IPS-18a (cell line): ENCODE data around the gene TAF4B.

Experiments
- H3K27ac ChIP-seq: one replicate; pipeline ENCODE4 v1.5.1; 2013; ENCODE audit warnings: low read length
- H3K27me3 ChIP-seq: one replicate; pipeline ENCODE4 v1.6.1; 2013; ENCODE audit warnings: mild to moderate bottlenecking, low read length; ENCODE audit not compliant: control insufficient read depth, insufficient read depth
- H3K36me3 ChIP-seq: one replicate; pipeline ENCODE4 v1.6.1; 2013; ENCODE audit warnings: low read depth, low read length; ENCODE audit not compliant: control insufficient read depth
- H3K4me1 ChIP-seq: one replicate; pipeline ENCODE4 v1.6.1; 2013; ENCODE audit warnings: low read depth, low read length; ENCODE audit not compliant: control insufficient read depth
- H3K4me3 ChIP-seq: one replicate; pipeline ENCODE4 v1.5.1; 2013; ENCODE audit warnings: low read length
- H3K9ac ChIP-seq: one replicate; pipeline ENCODE4 v1.6.1; 2013; ENCODE audit warnings: mild to moderate bottlenecking, low read length, moderate library complexity
- H3K9me3 ChIP-seq: one replicate; pipeline ENCODE4 v1.6.1; 2013; ENCODE audit warnings: low read depth, low read length; ENCODE audit not compliant: control insufficient read depth

The TAF4B gene

DNA sequence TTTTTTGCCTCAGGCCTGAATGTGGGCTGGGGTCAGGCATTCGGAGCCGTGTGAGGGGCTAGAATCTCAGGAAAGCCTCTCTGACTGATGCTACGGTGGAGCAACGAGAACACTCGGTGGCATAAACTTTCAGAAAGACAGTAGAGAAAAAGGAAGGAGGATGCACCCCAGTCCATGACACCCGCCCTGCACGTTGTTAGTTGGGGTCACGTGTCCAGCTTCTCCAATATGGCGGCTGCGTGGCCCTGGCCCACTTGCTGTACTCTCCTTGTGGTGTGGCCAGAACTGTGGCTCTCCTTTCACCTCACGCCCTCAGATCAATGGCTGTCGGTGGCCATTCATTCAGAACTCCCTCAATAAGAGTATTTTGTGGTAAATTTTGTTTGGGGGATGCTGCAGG lies 190.9 kb downstream of the TAF4B start:
- Histone ChIP-seq H3K27ac (no peak overlapping the region), H3K27me3 (no peaks in the 10 kb centered on the region), H3K36me3 (no peaks in the 10 kb centered on the region), H3K9ac (no peak overlapping the region), H3K4me3 (no peak overlapping the region), H3K4me1 (peaks cover 24% of the 10 kb centered on the region), H3K9me3 (no peaks in the 10 kb centered on the region)

DNA sequence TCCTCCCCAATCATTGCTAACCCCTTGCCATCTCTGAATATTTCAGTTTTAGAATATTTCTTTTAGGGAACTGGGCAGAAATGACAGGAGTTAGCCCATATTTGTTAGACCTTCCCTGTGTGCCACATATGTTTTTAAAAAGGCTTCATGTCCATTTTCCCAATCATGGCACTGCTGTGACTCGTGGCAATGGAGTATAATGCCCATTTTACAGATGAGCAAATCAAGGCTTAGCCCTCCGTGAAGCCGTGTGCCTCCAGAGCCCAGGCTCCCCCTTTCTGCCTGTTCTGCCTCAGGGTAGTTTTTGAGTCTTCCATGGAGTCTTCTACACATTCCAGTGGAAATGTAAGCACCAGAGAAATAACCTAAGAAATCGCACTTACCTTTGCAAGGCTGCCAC lies 192.0 kb downstream of the TAF4B start:
- H3K36me3 ChIP-seq = no peaks in the 10 kb centered on the region
- no peak overlapping the region for H3K4me3 ChIP-seq
- peaks cover 24% of the 10 kb centered on the region for H3K4me1 ChIP-seq
- H3K27me3 ChIP-seq = no peaks in the 10 kb centered on the region
- H3K9ac ChIP-seq = no peak overlapping the region
- no peak overlapping the region for H3K27ac ChIP-seq
- H3K9me3 ChIP-seq = no peaks in the 10 kb centered on the region

DNA sequence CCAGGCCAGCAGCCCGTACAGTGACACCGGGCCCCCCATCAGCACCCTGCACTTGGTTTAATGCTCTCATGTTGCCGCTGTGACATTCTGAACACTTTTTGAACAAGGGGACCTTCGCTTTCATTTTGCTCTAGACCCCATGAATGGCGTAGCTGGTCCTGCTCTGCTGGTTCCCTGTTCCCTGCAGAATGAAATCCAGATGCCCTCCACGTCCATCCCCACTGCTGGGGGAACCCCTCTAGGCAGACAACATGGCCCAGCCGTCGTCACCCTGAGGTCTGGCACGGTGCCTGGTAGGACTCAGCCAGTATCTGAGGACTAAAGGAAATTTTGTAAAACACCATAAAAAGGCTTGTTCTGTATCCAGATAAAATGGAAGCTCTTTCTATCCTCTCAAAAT lies 193.5 kb downstream of the TAF4B start:
- H3K4me3 ChIP-seq = no peak overlapping the region
- no peak overlapping the region for H3K27ac ChIP-seq
- peaks cover 14% of the 10 kb centered on the region for H3K4me1 ChIP-seq
- H3K9ac ChIP-seq = no peak overlapping the region
- no peaks in the 10 kb centered on the region for H3K9me3 ChIP-seq
- no peaks in the 10 kb centered on the region for H3K36me3 ChIP-seq
- H3K27me3 ChIP-seq = no peaks in the 10 kb centered on the region

DNA sequence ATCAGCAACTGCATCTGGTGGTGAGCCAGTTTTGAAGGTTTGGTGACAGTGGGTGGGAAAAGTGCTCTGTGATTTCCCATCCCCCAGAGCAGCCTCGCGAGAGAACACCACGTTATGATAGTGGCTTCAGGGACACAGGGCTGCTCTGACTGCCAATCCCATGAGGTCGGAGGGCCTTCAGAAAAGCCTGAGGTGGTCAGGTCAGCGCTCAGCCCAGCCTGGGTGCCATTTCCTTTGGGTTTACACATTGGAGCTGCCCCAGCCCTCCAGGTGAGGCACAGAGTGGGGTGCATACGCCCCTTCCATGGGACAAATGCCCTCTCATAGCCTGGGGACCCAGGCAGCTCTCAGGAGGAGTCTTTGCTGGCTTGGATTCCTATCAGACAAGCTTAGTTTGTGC lies 195.3 kb downstream of the TAF4B start:
- Histone ChIP-seq H3K36me3 (no peaks in the 10 kb centered on the region), H3K4me3 (no peak overlapping the region), H3K4me1 (no peaks in the 10 kb centered on the region), H3K9ac (no peak overlapping the region), H3K27ac (no peak overlapping the region), H3K9me3 (no peaks in the 10 kb centered on the region), H3K27me3 (no peaks in the 10 kb centered on the region)

DNA sequence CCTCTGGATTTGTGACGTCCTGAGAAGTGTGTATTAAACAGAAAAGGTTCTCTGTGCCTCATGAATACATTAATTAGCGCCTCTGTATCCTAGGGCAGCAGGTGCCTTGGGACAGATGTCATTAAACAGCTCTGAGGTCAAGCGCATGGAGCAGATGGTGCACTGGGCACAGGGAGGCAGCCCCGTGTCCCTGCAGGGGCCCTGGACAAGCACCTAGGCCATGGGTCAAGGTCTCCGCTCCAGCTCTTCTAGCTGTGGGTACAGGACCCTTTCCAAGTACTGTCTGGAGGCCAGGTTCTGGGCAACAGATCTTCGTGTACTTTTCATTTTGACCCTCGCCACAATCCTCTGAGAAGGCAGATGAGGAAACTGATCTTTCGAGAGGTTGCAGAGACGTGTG lies 195.7 kb downstream of the TAF4B start:
- Histone ChIP-seq H3K27me3 (no peaks in the 10 kb centered on the region), H3K4me3 (no peak overlapping the region), H3K4me1 (no peaks in the 10 kb centered on the region), H3K36me3 (no peaks in the 10 kb centered on the region), H3K9ac (no peak overlapping the region), H3K27ac (no peak overlapping the region), H3K9me3 (no peaks in the 10 kb centered on the region)

DNA sequence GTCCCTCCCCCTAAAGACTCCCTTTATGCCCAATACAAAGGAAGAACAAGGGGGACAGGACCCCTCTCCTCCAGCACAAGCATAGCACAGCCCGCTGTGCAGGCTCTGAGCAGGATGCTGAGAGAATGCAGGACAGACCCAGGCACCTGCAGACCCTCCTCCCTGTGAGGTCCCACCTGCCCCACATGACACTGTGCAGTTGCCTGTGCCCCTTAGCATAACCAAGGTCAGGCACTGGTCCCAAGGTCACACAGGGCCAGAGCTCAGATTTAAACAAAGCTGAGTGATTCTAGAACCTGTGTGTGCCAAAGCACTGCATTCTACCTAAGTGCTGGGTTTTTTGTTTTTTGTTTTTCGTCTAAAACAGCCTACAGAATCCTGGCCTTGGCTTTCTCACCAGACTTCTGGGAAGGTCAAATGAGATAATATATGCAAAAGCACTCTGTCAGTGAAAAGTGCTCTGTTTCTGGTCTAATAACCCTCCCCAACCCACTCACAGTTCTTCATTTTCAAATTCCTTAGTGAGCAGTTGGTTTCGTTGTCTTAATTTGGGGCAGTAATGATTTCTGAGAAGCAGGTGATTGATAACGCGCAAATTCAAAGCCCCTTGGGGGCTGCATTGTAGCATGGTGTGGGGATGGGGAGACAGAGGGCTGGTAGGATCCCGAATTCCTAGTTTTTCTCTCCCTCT lies 196.4 kb downstream of the TAF4B start:
- H3K27me3 ChIP-seq = no peaks in the 10 kb centered on the region
- no peak overlapping the region for H3K27ac ChIP-seq

DNA sequence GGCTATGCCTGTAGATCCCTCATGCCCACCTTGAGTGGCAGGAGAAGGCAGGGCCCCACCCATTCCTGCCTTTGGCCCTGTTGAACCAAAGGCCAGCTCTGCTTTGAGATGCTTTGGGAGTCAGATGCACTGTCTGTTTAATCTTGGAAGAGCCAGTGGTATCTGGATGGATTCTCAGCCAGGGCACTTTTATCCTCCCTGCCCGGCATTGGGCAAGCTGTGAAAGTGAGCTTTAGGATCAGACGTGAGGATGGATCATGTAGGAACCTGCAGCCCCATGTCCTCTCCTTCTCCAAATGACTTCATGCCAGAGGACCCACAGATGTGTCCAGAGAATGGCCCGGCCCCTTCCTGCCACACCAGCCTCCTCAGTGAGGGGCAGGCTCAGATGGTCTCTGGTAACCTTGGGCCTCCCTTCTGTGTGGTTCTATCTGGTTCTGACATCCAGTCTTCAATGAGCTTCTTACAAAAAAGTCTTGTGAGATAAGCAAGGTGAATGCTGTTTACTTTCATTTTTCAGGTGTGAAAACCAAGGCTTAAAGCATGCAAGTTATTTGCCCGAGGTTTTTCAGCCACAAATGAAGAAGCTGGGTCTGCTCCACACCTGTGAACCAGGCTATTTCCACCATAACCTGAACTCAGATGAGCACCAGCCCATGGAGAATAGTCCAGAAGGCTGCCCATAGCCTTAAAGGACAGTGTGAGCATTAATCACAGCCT lies 198.3 kb downstream of the TAF4B start:
- Histone ChIP-seq H3K9me3 (no peaks in the 10 kb centered on the region), H3K4me1 (no peaks in the 10 kb centered on the region)

More for the DNA sequence above, 196.4 kb downstream of the TAF4B start:
- H3K4me1 ChIP-seq = no peaks in the 10 kb centered on the region
- H3K9ac ChIP-seq = no peak overlapping the region
- no peaks in the 10 kb centered on the region for H3K9me3 ChIP-seq
- no peaks in the 10 kb centered on the region for H3K36me3 ChIP-seq
- no peak overlapping the region for H3K4me3 ChIP-seq

DNA sequence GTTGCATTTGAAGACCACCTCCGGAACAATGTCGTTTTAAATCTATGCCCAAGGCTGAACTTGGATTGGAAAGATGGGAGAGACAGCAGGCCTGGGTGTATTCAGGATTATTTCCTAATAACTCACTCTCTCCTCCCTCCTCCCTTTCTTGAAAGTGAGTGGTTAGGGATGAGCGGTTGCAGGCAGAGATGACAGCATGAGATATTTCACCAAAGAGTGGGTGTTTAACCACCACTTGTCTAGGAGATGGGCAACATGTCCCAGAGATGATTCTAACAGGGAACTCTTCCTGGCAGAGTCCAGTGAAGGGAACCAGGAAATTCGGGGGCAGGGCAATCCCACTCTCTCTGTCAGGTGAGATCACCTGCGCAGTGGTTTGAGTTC lies 198.9 kb downstream of the TAF4B start:
- Histone ChIP-seq H3K9me3 (no peaks in the 10 kb centered on the region), H3K9ac (no peak overlapping the region), H3K27ac (no peak overlapping the region), H3K27me3 (no peaks in the 10 kb centered on the region), H3K4me3 (no peak overlapping the region), H3K36me3 (no peaks in the 10 kb centered on the region), H3K4me1 (no peaks in the 10 kb centered on the region)

More for the DNA sequence above, 198.3 kb downstream of the TAF4B start:
- Histone ChIP-seq H3K27me3 (no peaks in the 10 kb centered on the region), H3K36me3 (no peaks in the 10 kb centered on the region), H3K27ac (no peak overlapping the region), H3K9ac (no peak overlapping the region), H3K4me3 (no peak overlapping the region)

DNA sequence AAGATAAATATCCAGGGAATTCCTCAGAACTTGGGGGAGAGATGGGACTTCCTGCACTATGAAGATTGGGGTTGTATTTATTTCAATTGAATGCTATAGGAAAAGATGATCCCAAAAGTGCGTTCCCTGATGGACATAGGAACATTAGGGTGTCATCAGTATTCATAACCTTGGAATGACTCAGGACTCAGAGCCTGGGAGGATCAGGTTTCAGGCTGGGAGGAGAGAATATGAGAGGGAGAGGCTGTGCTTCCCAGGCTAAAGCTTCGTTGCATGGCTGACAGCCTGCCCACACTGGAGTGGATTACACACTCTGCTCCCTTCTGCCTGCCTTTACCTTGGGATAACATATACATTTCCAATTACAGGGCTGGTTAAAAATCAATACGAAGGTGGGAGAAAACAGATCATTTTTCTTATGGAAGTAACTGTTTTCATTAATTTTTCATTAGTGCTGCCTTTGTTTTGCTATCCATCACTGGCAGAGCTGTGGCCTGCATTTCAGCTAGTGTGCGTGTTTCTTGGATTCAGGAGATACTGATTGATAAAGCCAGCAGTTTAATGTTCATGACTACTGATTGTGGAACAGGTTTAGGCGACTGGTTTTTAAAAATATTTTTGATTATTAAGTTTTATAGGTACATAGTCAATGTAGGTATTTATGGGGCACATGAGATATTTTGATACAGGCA lies 203.4 kb downstream of the TAF4B start:
- H3K9me3 ChIP-seq = no peaks in the 10 kb centered on the region
- no peak overlapping the region for H3K4me3 ChIP-seq
- no peak overlapping the region for H3K27ac ChIP-seq
- no peaks in the 10 kb centered on the region for H3K4me1 ChIP-seq
- no peaks in the 10 kb centered on the region for H3K27me3 ChIP-seq
- H3K9ac ChIP-seq = no peak overlapping the region
- no peaks in the 10 kb centered on the region for H3K36me3 ChIP-seq

DNA sequence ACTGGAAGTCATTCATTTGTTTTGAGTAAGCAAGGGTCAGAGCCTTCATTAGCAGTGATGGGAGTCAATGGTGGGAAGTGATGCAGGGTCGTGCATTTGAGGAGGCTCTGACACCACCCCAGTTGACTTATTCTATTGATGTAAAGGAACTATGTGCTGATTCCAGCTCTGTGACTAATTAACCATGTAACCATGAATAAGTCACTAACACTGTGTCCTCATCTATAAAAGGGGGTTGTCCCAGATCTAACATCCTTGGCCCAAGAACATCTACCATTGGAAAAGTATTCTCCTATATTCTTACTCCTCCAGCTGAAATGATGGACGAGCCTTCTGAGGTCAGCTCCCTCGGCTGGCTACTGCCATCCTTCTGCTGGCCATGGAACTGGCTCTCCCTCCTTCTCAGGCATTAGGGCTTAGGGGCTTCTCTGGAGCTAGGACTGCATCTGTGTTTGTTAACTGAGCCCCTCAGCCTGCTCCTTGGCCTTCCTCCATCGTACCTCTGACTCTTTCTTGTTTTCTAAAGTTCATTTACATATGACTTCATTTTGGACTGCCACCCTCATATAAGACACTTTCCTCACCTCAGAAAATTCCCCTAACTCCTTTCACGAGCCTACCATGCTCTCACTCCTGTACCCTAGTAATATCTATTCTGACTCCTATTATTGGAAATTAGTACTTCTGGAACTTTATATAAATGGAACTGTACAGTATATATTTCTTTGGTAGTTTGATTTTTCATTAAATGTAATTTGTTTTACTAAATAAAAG lies 206.6 kb downstream of the TAF4B start:
- H3K36me3 ChIP-seq = no peaks in the 10 kb centered on the region
- H3K4me3 ChIP-seq = no peak overlapping the region
- no peak overlapping the region for H3K27ac ChIP-seq
- no peaks in the 10 kb centered on the region for H3K4me1 ChIP-seq
- no peaks in the 10 kb centered on the region for H3K9me3 ChIP-seq
- H3K9ac ChIP-seq = no peak overlapping the region
- no peaks in the 10 kb centered on the region for H3K27me3 ChIP-seq

DNA sequence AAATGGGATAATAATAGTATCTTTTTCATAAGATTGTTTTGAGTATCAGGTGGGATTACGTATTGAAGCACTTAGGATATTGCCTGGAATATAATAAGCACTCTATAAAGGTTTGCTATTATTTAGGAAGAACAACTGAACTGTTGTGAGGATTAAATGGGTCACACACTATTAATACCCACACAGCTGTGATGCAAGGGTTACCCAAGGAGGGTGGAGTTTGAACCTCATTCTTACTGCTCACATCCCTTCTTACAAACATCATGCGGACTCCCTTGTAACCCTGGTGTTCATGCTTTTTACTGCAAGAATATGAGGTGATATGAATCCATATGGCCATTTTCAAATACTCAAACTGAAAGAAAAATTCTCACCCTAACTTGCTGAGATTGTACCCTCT lies 208.6 kb downstream of the TAF4B start:
- H3K9ac ChIP-seq = no peak overlapping the region
- no peak overlapping the region for H3K27ac ChIP-seq
- H3K36me3 ChIP-seq = no peaks in the 10 kb centered on the region
- H3K9me3 ChIP-seq = no peaks in the 10 kb centered on the region
- H3K4me1 ChIP-seq = no peaks in the 10 kb centered on the region
- H3K27me3 ChIP-seq = no peaks in the 10 kb centered on the region
- H3K4me3 ChIP-seq = no peak overlapping the region
